Measurements from ENCODE around the gene PHGDH. TPM values are rescaled to one million over a fixed set of nuclear protein-coding genes. Genes with fewer than 3 reads are reported as not detected.

Gene PHGDH
- polyA plus RNA-seq, 3 donors = 65.2 to 84.3 (median 77.4) TPM

DNA sequence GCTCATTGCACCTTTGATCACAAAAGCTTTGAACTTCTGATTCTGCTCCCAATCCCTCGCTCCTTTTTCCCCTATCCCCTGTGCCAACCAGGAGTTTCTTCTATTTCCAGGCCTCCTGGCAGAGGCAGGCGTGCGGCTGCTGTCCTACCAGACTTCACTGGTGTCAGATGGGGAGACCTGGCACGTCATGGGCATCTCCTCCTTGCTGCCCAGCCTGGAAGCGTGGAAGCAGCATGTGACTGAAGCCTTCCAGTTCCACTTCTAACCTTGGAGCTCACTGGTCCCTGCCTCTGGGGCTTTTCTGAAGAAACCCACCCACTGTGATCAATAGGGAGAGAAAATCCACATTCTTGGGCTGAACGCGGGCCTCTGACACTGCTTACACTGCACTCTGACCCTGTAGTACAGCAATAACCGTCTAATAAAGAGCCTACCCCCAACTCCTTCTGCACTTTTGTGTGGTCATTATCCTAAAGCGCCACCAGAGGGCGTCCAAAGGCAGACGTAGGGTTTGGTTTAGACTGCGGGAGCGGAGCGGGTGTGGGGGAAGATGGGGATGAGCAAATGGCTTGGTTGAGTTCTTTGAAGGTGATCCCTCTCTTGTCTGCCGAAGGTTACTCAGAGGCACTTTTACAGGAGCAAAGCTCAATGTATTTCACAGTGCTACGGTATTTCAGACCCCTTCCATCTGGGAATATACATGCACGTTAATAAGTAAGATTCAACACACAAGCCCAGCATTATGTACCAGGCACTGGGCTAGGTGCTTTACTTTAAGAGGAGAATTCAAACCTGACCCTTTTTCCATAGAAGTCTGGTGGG lies 32.3 kb downstream of the PHGDH start:
- WGBS, 3 donors = 33 to 38% (median 34%) methylated on average over 17 of the region's 17 CpGs
- H3K27ac ChIP-seq (ENCODE audit: low read depth, low read length) = no peak overlapping the region

DNA sequence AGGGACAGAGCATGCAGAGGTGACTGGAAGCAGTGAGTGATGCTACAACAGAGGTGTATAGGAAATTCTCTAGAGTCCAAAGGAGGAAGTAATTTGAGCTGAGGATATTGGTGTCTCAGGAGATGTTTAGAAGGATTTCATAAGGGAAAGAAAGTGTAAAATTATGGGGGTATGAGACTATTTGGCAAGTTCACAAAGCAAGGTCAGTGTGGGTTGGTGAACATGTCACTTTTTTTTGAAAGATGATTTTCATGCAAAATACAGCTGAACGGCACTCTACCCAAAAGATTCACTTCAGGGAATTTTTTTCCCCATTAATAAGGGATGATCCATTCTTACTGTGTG lies 32.8 kb downstream of the PHGDH start:
- no peak overlapping the region for H3K27ac ChIP-seq (ENCODE audit: low read depth, low read length)
- WGBS, 3 donors = 45 to 93% (median 74%) methylated on average over 1 of the region's 1 CpG

GRCh38 chr1:119745034-119745433 lies 33.3 kb downstream of the PHGDH start:
- WGBS, 3 donors = 92 to 100% (median 96%) methylated on average over 1 of the region's 1 CpG

DNA sequence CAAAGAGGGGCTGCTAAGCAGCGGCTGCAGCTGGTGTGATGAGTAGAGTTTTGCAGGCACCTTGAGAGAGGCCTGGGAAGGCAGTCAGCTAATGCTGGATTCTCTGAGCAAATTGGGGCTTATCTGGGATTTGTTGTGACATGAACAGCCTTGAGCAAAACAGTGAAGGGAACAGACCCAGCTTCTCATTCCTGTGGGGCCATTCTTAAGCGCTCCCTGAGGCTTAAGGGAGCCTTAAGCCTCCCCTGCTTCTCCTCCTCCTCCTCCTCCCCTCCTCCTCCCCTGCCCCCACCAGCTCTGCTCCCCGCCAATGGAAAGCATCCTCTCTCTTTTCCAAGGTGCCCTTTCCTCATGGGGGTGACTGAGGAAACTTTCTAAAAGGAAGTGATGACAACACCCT lies 35.7 kb downstream of the PHGDH start:
- 71 to 81% (median 74%) methylated on average over 3 of the region's 3 CpGs for WGBS, 3 donors
- no peak overlapping the region for H3K27ac ChIP-seq (ENCODE audit: low read depth, low read length)

More at GRCh38 chr1:119745034-119745433, 33.3 kb downstream of the PHGDH start:
- no peak overlapping the region for H3K27ac ChIP-seq (ENCODE audit: low read depth, low read length)

- 53 to 60% (median 55%) methylated on average over 4 of the region's 4 CpGs for WGBS, 3 donors
- no peak overlapping the region for H3K27ac ChIP-seq (ENCODE audit: low read depth, low read length)
Observed at GRCh38 chr1:119748040-119748439, 36.3 kb downstream of the PHGDH start.

DNA sequence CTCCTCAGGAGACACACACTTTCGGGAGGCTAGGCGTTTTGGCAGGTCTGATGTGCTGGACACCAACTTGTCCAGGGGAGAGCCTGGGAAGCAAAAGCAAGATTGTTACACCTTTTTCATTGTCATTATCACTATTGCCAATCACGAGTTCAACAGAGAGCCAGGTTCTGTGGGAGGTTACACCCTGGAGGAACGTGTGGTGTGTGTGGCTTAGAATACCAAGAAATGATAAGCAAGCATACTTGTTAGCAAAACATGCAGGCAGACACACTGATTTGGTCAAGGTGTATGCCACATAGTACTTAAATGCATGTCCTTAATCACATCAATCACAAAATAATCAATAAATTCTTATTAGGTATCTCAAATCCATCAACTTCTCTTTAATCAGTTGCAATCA lies 40.9 kb downstream of the PHGDH start:
- H3K27ac ChIP-seq (ENCODE audit: low read depth, low read length) = no peak overlapping the region
- WGBS, 3 donors = 66 to 91% (median 84%) methylated on average over 4 of the region's 4 CpGs

DNA sequence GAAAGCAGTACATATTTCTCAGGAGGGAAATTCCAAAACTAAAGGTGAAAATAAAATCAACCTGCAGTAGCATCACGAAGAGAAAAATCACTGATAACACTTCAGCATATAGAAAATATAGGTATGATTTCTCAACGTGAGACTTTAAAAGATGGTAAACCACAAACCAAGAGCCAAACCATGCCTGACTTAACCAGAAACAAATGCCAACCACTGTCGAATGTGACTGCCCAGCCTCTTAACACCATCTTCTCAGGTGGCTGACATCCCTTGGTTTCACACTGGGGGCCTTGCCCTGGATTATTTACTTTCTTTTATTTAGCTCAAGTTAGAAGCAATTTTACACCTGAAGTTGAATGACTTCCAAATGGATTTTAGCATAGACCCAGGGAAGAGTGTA lies 46.9 kb downstream of the PHGDH start:
- H3K27ac ChIP-seq (ENCODE audit: low read depth, low read length) = no peak overlapping the region
- 66 to 82% (median 78%) methylated on average over 3 of the region's 3 CpGs for WGBS, 3 donors

- 89 to 95% (median 90%) methylated on average over 1 of the region's 1 CpG for WGBS, 3 donors
- no peak overlapping the region for H3K27ac ChIP-seq (ENCODE audit: low read depth, low read length)
Observed at GRCh38 chr1:119762409-119762808, 50.7 kb downstream of the PHGDH start.

GRCh38 chr1:119762953-119763352 lies 51.2 kb downstream of the PHGDH start:
- WGBS, 3 donors = 80 to 86% (median 85%) methylated on average over 1 of the region's 1 CpG
- H3K27ac ChIP-seq (ENCODE audit: low read depth, low read length) = no peak overlapping the region

DNA sequence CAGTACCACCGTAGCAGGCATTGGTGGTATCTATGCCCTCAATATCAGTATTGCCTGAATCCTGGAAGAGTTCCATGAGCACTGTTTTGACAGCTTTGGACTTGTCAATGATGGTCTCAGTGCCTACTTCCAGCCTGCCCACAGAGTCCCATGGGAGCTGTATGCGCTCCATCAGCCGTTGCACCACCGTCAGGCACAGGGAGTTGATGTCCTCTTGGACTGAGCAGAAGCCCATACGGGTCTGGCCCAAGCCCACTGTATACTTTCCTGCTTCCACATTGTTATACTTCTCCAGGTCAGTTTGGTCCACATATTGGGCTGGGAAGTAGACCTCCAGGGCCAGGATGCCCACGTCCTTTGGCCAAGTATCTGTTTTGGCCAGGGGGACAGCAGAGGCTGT lies 52.5 kb downstream of the PHGDH start:
- H3K27ac ChIP-seq (ENCODE audit: low read depth, low read length) = no peak overlapping the region
- WGBS, 3 donors = 88 to 91% (median 89%) methylated on average over 6 of the region's 6 CpGs

DNA sequence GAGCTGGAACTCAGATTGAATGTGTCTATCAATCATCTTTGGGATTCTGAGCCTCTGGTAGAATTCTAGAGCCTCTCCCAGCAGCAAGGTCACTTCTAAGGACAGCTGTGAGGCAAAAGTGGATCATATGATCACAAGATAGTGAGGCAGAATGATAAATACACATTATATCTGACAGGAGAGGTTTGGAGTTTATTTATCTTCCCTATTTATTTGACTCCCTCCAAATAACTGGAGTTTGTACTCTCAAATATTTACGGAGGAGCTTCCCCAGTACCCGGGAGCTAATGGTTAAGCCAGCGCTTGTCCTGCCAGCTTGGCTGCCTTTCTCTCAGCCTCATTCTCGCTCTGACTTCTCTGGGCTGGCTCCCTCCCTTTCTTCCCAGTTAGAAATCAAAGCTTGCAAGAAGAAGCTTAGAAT lies 54.6 kb downstream of the PHGDH start:
- H3K27ac ChIP-seq (ENCODE audit: low read depth, low read length) = no peak overlapping the region
- 12 to 58% (median 49%) methylated on average over 4 of the region's 4 CpGs for WGBS, 3 donors

DNA sequence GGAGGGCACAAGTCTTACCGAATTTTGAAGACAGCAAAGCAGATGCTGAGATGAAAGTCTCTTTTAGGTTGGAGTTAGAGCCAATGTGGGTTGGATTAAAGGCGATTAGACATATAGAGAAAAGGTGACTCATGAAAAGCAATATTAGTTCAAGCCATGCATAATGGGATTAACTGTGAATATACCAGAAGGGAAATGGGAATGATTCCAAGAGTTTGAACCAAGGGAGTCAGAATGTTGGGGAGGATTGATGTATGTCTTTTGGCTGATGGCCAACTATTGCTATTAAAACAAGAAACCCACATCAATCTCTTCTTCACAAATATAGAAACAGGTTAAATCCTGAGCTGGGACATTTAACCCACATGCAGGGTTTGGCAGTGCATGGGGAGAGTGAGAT lies 55.8 kb downstream of the PHGDH start:
- no peak overlapping the region for H3K27ac ChIP-seq (ENCODE audit: low read depth, low read length)

DNA sequence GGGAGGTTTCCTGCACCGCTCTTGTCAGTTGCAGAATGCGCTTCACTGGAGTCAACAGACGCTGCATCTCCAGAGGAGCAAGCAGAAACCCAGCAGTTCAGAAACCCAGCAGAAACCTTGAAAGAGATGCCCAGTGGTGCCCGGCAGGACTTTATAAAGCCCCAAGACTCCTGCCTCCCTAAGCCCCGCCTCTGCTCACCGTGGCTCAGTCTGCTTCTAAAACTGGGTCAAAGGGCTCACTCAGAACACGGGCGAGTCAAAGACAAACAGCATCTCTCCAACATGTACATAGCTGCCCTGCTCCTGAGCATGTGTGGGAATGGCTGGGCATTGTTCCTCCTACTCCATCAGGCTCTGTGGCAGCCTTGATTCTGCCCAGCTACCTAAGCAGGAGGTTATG lies 57.0 kb downstream of the PHGDH start, which contains the start of gene HMGCS2:
HMGCS2 (minus strand) TSS at position 128 of the 400 bp plus-strand sequence; CDS start at position 67, 61 bp downstream.
- no peak within 1 kb of the TSS for H3K27ac ChIP-seq (ENCODE audit: low read depth, low read length)
- WGBS, 3 donors = 50 to 74% (median 72%) methylated on average over 8 of the region's 8 CpGs

More for the DNA sequence above, 55.8 kb downstream of the PHGDH start:
- WGBS, 3 donors = 57 to 67% (median 63%) methylated on average over 2 of the region's 2 CpGs

DNA sequence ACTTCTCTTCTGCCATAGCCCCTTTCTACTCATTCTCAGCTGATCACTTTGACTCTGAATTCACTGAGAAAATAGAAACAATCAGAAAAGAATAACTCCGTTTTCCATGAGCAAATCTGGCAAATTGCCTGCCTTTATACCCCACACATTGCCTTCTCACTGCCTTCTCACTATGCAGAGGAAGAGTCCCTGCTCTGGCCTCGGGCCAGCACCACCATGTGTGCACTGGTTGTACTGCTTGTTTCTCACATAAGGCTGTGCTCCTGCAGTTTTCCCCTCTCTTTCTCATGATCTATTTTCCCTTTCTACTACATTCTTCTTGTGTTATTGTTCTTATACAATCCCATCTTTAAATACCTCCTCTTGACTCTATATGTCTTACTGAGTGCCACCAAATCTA lies 59.3 kb downstream of the PHGDH start:
- H3K27ac ChIP-seq (ENCODE audit: low read depth, low read length) = no peak overlapping the region
- 25 to 42% (median 42%) methylated on average over 2 of the region's 2 CpGs for WGBS, 3 donors

DNA sequence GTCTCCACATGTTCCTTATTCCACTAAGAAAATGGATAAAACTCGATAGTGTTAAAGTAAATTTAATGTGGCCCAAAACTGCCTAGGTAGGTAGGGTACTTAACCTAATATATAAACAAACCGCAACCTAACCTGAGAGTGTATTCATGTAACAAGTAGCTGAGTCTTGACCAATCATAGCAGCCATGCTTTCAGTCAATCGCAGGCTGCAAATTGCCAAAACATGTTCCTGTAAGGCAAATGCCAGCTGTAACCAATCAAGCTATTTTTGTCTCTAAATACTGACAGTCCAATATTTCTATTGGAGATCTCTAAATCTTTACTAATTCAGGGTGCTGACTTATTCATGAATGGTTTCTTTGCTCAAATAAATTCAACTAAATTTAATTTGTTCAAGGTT lies 60.0 kb downstream of the PHGDH start:
- WGBS, 3 donors = 81 to 82% (median 81%) methylated on average over 3 of the region's 3 CpGs
- H3K27ac ChIP-seq (ENCODE audit: low read depth, low read length) = no peak overlapping the region

DNA sequence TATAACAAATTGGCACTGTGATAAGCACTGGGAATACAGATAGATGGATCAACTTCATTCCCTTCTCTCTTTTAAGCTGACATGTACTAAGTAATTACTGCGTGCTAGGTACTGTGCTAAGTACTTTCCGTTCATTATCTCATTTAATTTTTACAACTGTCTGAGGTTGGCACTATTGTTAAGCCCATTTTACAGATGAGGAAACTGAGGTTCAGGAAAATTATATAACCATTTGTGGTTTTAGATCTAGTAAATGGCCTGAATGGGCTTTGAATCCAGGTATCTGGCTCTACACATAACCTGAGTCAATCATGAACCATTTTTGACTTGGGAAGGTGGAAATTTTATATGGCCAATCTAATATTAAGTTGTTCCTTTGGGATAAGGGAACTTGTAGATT lies 60.6 kb downstream of the PHGDH start:
- WGBS, 3 donors = 95 to 98% (median 95%) methylated on average over 2 of the region's 2 CpGs
- H3K27ac ChIP-seq (ENCODE audit: low read depth, low read length) = no peak overlapping the region

DNA sequence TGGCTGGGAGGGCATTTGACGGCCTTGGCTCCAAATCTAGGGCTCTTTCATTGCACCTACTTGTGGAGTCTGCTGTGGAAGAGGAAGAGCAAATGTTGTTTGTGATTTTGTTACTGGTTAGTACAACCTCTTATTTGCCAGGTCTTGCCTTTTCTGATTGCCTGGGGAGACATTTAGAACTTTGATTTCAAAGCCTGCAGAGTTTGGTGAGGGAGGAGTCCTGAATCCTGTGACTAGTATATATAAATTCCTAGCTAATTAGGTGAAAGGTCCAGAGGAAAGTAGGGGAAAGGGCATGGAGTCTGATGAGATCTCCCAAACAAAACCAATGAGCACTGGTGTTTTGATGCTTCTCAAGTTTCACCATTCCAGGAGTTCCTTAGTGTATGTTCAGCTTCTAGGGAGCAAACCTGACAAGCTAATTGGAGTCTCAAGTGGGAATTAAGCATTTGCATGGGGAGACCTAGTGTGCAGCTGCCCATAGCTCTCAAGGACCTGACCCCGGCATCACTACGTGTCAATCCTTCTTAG lies 62.0 kb downstream of the PHGDH start:
- H3K27ac ChIP-seq (ENCODE audit: low read depth, low read length) = no peak overlapping the region
- WGBS, 3 donors = 63 to 86% (median 74%) methylated on average over 3 of the region's 3 CpGs

- 46 to 83% (median 75%) methylated on average over 7 of the region's 7 CpGs for WGBS, 3 donors
- H3K27ac ChIP-seq (ENCODE audit: low read depth, low read length) = no peak overlapping the region
Observed at GRCh38 chr1:119774746-119775490, 63.2 kb downstream of the PHGDH start.

DNA sequence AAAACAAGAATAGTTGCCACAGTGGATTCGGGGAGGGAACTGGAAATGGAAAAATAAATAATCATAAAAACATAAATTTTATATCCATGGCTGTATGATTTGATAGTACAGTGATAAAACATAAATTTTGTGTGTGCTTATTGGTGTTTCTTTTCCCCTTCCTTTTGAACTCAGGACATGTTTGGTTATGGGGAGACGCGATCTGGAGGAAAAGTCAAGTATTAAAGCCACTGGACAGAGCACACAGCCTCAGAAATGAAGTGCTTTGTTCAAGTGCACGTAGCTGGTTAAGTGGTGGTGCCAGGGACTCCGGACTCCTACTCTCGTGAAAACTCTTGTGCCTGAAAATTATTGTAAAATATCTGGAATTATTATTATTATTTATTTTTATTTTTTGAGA lies 66.6 kb downstream of the PHGDH start:
- no peak overlapping the region for H3K27ac ChIP-seq (ENCODE audit: low read depth, low read length)
- 92 to 98% (median 93%) methylated on average over 6 of the region's 6 CpGs for WGBS, 3 donors
